Ascending aorta (tissue), 2 donors: ENCODE measurements around the gene FAM193B. TPM values are rescaled to one million over a fixed set of nuclear protein-coding genes. Genes with fewer than 3 reads are reported as not detected.
A peak's percentile ranks its signal among the peaks of the same experiment; 100 is the strongest.

Experiments used
- DNase-seq, 2 donors: peaks; one replicate each; pipeline ENCODE4 v3.0.0-alpha.2; 2019; ENCODE audit warnings: low spot score in 2 of 2
- H3K27ac ChIP-seq, 2 donors: fragments of 200-600 bp; sonication (generic); one replicate each; pipeline ENCODE4 v1.5.1; 2016 to 2017; ENCODE audit warnings: mild to moderate bottlenecking in 1 of 2
- H3K27me3 ChIP-seq: fragments of 200-600 bp; sonication (generic); one replicate; pipeline ENCODE4 v1.5.1; 2017
- H3K36me3 ChIP-seq, 2 donors: fragments of 200-600 bp; sonication (generic); one replicate each; pipeline ENCODE4 v1.5.1; 2016
- H3K4me1 ChIP-seq, 2 donors: fragments of 200-600 bp; sonication (generic); one replicate each; pipeline ENCODE4 v1.5.1; 2016 to 2017; ENCODE audit warnings: mild to moderate bottlenecking in 1 of 2
- H3K4me3 ChIP-seq, 2 donors: fragments of 200-600 bp; sonication (generic); one replicate each; pipeline ENCODE4 v1.5.1; 2016 to 2017; ENCODE audit warnings: mild to moderate bottlenecking in 1 of 2
- H3K9me3 ChIP-seq, 2 donors: fragments of 200-600 bp; sonication (generic); one replicate each; pipeline ENCODE4 v1.5.1; 2016
- intact Hi-C: fragments of 100-400 bp; cut with DNase I; formaldehyde crosslinking; loops from one replicate; pipeline ENCODE4 v1.15.1; 2023
- total RNA-seq: library from RNA; depleted of rRNA; stranded (reverse); fragments of >200 nt; gene quantifications from one replicate; pipeline ENCODE4 v1.1.0, GENCODE V29; 2016
- TF ChIP-seq, protein P1 (sequence below), 3 experiments: fragments of 200-600 bp in 2 of 3; fragments of 450-650 bp in 1 of 3; sonication (generic) in 2 of 3; IDR thresholded peaks; one replicate each; pipeline ENCODE4 v1.5.1; 2016 to 2019; ENCODE audit warnings: antibody characterized with exemption in 3 of 3, mild to moderate bottlenecking in 1 of 3, moderate library complexity in 1 of 3

FAM193B gene
- total RNA-seq, 1 donor from 2014 or later = 116 TPM

DNA sequence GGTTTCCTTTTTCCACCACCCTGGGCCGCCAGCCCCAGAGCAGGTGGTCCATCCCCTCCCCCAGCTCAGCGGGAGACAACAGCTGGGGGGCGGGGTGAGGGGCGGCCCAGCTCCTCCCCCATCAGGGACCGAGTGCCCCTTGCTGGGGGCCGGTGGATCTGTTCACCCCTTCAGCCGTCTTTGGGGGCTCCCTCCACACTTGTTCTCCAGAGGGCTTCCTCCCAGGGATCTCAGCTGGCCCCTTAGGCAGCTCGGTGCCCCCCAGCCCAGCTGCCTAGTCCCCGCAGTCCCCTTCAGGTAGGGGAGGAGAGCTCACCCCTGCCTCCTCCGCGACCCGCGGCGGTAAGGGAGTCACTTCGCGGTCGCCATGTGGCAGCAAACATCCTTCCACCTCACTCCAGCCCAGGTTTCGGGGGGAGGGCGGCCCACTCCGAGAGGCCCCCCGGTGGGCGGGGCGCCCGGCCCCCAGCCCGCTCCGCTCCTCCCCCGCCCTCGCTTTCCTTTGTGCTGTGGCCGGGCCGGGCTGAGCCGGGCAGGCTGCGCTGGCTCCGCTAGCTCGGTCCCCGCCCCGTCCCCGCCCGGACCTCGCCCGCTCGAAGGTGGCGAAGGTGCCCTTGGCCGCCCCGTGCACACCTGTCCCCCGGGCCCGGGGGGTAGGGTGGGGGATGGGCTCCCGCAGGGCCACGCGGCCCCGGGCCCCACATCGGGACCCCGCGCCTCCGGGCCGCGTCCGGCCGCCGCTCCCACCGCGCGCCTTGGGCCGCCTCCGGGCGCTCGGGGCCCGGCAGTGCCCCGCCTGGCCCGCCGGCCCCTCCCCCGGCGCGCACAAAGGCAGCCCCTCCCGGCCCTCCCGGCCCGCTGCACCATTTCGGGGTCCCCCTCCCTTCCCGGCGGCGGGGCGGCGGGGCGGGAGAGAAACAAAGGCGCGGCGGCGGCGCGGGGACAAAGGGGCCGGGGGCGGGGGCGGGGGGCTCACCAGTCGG lies 81.6 kb downstream of the FAM193B start:
- TF ChIP-seq, protein P1, sequence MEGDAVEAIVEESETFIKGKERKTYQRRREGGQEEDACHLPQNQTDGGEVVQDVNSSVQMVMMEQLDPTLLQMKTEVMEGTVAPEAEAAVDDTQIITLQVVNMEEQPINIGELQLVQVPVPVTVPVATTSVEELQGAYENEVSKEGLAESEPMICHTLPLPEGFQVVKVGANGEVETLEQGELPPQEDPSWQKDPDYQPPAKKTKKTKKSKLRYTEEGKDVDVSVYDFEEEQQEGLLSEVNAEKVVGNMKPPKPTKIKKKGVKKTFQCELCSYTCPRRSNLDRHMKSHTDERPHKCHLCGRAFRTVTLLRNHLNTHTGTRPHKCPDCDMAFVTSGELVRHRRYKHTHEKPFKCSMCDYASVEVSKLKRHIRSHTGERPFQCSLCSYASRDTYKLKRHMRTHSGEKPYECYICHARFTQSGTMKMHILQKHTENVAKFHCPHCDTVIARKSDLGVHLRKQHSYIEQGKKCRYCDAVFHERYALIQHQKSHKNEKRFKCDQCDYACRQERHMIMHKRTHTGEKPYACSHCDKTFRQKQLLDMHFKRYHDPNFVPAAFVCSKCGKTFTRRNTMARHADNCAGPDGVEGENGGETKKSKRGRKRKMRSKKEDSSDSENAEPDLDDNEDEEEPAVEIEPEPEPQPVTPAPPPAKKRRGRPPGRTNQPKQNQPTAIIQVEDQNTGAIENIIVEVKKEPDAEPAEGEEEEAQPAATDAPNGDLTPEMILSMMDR (IDR thresholded peaks at IDR 0.05) = no peak
- Histone ChIP-seq H3K27ac (peak overlapping the region; percentile 91), H3K27me3 (no peaks in the 10 kb centered on the region), H3K4me3 (peak overlapping the region; percentile 91 to 94), H3K36me3 (peaks cover 5 to 6% of the 10 kb centered on the region in 2 donors), H3K9me3 (no peaks in the 10 kb centered on the region), H3K4me1 (peaks cover 26 to 71% of the 10 kb centered on the region in 2 donors)
- no peak for DNase-seq
- intact Hi-C loops = loop anchor here (1.0 kb wide), 1 partner anchor 15 kb away; no protein-coding TSS in a partner anchor

DNA sequence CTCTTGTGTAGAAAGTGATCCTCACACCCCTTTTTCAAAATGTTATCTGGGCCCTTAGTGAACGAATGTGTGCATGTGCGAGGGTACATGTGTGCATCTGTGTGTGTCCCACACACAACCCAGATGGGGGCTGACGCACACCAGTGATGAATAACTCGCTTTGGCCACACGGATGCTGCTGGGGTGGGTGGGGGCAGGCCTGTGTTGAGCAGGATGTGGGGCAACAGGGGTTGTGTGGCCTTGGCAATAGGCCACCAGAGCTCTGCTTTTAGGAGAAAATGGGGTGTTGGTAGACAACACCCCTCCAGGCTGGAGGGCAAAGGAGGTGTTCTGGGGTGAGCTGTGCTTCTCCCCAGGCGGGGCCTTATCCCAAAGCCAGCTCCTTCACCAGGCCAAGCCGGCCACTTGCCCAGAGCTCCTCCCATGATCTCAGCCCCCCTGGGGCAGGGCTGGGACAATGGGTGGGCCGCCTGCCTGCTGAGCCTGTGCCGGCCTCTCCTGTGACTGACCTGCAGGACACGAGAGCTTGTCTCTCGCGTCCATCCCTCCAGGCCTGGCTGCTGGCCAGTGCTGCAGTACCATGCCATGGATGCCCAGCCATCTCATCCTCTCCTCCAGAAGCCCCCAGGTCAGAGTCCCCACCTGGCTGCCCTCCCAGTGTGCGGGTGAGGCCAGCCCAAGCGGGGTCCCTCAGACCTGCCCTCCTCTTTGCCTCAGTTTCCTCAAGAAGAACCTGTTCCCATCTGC lies 82.6 kb downstream of the FAM193B start:
- H3K4me1 ChIP-seq = peaks cover 26 to 62% of the 10 kb centered on the region in 2 donors
- DNase-seq = no peak
- H3K9me3 ChIP-seq = no peaks in the 10 kb centered on the region
- peak overlapping the region; percentile 91 to 94 for H3K4me3 ChIP-seq
- no peaks in the 10 kb centered on the region for H3K27me3 ChIP-seq
- intact Hi-C loops = no loop called here
- peaks cover 15% of the 10 kb centered on the region in 2 donors for H3K36me3 ChIP-seq
- TF ChIP-seq, protein P1 (IDR thresholded peaks at IDR 0.05) = no peak
- peak overlapping the region; percentile 91 for H3K27ac ChIP-seq

DNA sequence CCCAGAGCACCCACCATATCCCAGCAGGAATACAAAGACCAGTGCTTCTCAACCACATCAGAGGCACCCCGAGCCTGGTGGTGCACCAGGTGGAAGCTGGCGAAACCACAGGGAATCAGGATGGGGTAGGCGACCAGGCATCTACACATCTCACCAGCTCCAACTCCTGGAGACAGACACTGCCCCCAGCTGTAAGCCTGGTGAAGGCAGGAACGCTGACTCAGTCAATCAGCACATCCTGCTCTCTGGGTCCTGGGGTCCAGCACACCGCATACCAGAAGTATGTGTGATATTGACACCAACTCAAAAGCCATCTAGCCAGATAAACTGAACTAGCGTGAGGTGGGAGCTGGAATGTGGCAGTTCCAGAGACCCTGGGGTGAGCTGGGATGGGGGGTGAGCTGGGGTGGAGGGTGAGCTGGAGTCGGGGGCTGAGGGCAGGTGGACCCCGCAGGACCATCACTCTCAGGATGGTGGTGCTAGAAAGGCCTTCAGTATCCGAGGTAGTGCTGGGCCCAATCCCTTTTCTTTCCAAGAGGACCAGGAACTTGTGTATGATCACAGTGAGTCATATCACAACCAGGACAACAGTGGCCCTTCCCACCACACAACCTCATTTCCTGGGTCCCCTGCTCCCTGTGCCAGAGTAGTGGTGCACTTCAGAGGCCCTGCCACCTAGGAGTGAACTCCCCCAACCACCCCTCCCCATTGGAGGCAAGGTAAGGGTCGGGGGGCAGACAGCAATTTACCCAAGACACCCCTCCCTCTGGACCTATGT lies 83.4 kb downstream of the FAM193B start:
- H3K27me3 ChIP-seq = no peaks in the 10 kb centered on the region
- no peak for DNase-seq
- no peaks in the 10 kb centered on the region for H3K9me3 ChIP-seq
- TF ChIP-seq, protein P1 (IDR thresholded peaks at IDR 0.05) = no peak
- peak overlapping the region; percentile 91 for H3K27ac ChIP-seq
- H3K36me3 ChIP-seq = peaks cover 23 to 24% of the 10 kb centered on the region in 2 donors
- peak overlapping the region in 1 of 2 donors; percentile 91 for H3K4me3 ChIP-seq
- peaks cover 26 to 54% of the 10 kb centered on the region in 2 donors for H3K4me1 ChIP-seq
- intact Hi-C loops = no loop called here

Other genes with a start within 250 kb of the FAM193B start
- gene MXD3, start 242.7 kb downstream of the FAM193B start, total RNA-seq = 13.5 TPM
- 229 TPM for gene LMAN2, start 202.9 kb downstream of the FAM193B start, total RNA-seq
- gene RGS14, start 196.6 kb downstream of the FAM193B start, total RNA-seq = 4.5 TPM
- not detected for gene SLC34A1, start 170.1 kb downstream of the FAM193B start, total RNA-seq
- not detected for gene PFN3, start 153.9 kb downstream of the FAM193B start, total RNA-seq
- gene F12, start 145.0 kb downstream of the FAM193B start, total RNA-seq = not detected
- gene GRK6, start 127.9 kb downstream of the FAM193B start, total RNA-seq = 20.6 TPM
- gene PRR7, start 107.7 kb downstream of the FAM193B start, total RNA-seq = 18.1 TPM
- gene DBN1, start 80.9 kb downstream of the FAM193B start, total RNA-seq = 151 TPM
- 1,082 TPM for gene PDLIM7, start 57.0 kb downstream of the FAM193B start, total RNA-seq
- 0.32 TPM for gene DOK3, start 44.7 kb downstream of the FAM193B start, total RNA-seq
- 117 TPM for gene DDX41, start 37.6 kb downstream of the FAM193B start, total RNA-seq
- 113 TPM for gene TMED9, start 37.6 kb upstream of the FAM193B start, total RNA-seq
- 25.7 TPM for gene B4GALT7, start 45.6 kb upstream of the FAM193B start, total RNA-seq
- gene FAM153A, start 228.3 kb upstream of the FAM193B start, total RNA-seq = not detected